TTC549 (cell line): ENCODE measurements around the gene KLKB1.
"Not testable (repeated sequence)": the region's sequence is repeated elsewhere in the genome, so short reads cannot be mapped to it uniquely, and the experiment has no call there.

ENCODE experiments used
- FAIRE-seq: peaks from 2 replicates; lab custom pipeline; 2012; peaks lifted over from hg19 to GRCh38; lab: Jason Lieb, UNC

KLKB1 gene

DNA sequence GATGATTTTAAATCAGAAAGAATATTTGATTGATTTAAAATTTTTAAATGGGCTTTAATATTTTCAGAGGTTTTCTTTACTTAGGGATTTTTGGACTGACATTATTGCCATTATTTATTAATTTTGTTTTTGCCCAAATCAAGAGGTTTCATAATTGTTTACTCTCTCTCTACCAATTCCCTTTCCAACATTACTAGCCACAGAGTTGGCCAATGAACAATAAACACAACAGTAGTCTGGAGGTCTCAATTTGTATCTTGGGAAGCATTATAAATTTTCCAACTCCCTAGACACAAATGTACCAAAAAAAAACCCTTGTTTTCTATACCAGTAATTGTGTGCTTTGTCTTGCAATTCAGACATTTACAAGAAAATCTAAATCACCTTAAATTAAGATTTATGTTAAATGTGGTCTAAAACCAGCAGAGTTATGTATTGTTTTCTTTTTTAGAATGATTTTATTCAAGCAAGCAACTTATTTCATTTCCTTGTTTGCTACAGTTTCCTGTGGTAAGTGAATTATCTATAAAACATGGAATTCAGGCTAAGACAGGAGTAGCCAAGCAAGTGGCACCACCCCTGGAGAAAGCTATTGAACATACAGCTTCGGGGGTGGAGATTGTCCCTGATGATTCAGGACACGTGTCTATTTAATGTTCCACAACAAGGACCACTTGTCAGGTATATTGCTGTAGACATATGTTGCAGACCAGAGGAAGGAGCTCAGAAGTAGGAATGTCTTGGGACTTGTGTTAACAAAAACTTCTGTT lies 622 bp downstream of the KLKB1 start:
- FAIRE-seq, result no peak

DNA sequence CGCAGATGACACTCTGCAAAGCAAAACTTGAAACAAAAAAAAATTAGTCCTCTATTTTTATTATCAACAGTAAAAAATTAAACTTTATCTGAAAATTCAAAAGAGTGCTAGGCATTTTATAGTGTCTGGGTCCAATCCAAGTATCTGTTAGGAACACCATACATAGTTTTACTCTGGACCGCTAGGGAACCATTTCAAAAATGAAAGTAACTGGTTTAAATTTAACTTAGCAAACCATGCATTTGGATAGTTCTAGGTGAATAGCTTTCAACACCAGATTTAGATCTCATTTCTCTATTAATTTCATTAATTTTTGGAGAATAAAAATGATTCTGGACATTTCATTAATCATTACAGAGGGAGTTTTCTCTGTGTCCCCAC lies 1.2 kb downstream of the KLKB1 start:
- no peak for FAIRE-seq

DNA sequence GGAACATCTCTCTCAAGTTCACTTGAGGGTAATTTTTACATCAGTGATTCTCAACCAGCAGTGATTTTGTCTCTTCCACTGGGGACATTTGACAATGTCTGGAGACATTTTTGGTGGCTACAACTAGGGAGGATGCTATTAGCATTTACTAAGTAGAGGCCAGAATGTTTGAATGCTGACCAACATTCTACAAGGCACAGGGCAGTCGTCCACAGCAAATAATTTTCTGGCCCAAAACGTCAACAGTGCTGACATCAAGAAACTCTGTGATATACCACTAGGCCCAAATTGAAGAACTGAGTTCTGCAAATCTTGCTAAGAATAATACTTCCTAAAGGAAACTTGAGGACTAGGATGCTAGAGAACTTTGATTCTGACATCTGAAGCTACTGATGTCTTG lies 7.1 kb downstream of the KLKB1 start:
- FAIRE-seq, result no peak

DNA sequence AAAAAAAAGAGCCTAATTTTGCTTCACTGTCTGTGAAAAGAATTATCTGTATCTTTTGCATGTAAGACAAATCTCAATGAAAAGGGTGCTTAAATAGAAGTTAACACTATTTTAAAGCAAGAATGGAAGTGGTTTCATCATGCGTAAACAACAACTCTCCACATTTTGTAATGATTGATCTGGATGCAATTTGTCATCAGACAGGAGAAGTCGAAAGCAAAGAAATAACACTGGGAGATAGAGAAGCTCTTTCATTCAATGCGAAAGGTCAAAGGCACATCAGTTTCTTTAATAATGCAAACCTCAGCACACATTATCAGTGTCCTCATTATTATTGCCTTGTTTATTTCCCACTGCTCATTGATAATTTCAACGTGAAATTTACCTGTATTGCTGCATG lies 8.8 kb downstream of the KLKB1 start:
- no peak for FAIRE-seq

DNA sequence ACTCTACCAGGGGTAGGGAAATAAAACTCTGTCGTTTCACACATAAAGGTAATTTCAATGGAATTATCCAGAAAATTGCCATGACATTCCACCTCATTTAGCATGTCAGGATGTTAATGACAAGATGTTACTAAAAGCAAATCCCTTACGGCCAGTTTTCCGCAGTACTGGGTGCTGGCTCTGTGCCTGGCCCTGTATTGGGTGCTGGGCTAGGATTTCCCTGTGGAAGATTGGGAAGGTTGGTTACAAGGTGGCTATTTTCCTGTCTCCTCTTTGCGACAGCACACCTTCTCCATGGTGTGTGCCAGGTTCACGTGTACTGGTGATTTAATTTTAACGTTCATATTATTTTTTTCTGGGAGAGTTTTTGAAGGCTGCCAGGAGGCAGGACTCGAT lies 13.1 kb downstream of the KLKB1 start:
- FAIRE-seq, result no peak

DNA sequence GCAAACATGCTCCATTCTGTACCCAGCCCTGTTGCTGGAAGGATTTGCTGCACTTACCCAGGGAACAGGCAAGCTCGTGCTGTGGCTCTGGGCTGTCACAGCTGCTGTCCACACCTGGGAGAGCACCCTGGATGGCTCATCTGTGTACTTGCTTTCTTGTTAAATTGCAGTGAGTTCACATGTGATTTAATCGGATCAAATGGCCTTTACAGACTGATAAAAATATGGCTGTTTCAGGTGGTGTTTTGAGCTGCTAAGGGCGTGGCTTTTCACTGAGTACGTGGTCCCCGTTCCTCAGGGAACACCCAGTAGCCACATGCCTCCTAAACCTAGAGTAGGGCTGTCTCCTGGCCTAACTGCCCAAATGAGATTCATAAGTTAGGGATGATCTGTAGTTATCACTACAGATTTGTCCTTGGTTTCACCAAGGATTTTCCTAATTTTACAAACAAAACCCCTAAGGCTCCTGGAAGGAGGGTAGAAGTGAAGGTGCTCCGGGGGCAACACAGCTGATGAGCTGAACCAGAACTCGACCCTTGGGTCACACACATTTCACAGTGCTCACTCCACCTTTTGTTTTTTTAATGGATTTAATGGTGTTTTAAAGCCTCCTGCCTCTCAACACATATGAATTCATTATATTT lies 13.7 kb downstream of the KLKB1 start:
- FAIRE-seq, result no peak

DNA sequence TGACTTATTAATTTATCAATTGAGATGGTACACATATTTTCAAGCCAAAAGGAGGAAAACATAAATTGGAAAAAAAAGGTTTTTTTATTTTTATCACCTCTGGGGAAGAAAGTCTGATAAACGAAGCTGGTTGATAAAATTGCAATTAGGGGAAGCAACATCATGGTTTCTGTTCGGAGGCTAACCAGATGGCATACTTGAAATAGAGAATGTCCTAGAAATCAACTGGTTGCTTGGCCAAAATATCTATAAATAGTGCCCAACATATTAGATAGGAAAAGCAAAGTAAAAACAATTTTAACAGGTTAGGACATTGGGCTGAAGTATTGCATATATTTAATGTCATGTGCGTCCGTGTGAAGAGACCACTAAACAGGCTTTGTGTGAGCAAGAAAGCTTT lies 14.3 kb downstream of the KLKB1 start:
- no peak for FAIRE-seq

DNA sequence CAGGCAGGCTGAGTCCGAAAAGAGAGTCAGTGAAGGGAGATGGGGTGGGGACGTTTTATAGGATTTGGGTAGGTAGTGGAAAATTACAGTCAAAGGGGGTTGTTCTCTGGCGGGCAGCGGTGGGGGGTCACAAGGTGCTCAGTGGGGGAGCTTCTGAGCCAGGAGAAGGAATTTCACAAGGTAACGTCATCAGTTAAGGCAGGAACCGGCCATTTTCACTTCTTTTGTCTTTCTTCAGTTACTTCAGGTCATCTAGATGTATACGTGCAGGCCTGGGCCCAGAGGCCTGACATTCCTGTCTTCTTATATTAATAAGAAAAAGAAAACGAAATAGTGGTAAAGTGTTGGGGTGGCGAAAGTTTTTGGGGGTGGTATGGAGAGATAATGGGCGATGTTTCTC lies 14.7 kb downstream of the KLKB1 start:
- FAIRE-seq, result not testable (repeated sequence)

DNA sequence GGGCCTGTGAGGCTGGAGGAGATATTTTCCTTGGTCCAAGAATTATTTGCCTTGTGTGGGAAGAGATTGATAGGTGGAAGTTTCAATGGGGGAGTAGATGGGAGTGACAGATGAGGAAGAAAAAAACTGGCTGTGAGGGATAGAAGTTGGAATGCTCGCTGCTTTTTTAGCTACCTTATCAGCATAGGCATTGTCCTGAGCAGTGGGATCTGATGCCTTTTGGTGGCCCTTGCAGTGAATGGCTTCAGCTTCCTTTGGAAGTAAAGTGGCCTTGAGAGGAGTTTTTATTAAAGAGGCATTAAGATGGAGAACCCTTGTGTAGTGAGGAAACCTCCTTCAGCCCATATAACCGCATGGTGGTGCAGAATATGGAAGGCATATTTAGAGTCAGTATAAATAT lies 16.0 kb downstream of the KLKB1 start:
- no peak for FAIRE-seq

DNA sequence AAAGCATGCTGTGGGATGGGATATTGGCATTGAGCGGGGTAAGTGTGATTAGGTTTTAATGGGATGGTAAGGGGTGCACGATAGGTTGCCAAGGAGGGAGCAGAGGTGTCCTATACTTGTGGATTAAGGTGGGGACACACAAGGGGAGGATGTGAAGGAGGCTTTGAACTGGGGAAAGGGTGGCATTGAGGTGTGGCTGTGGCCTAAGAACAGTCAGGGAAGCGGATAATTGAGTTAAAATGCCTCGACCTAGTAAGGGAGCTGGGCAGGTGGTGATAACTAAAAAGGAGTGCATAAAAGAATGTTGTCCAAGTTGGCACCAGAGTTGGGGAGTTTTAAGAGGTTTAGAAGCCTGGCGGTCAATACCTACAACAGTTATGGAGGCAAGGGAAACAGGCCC lies 17.5 kb downstream of the KLKB1 start:
- FAIRE-seq, result no peak

DNA sequence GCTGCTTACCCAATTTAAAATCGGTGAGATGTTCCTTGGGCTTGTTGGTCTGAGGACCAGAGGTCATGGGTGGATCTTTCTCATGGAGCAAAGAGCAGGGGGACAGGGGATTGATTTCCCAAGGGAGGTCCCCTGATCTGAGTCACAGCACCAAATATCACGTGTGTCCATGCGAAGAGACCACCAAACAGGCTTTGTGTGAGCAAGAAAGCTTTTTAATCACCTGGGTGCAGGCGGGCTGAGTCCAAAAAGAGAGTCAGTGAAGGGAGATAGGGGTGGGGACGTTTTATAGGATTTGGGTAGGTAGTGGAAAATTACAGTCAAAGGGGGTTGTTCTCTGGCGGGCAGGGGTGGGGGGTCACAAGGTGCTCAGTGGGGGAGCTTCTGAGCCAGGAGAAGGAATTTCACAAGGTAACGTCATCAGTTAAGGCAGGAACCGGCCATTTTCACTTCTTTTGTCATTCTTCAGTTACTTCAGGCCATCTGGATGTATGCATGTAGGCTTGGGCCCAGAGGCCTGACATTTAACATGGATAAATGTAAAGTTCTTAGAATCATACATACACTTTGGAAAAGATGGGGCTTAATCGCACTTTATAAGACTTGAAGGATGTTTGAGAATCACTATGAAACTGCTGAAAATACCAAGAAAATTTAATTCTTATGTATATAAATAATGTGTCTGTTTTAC lies 19.9 kb downstream of the KLKB1 start:
- FAIRE-seq, result not testable (repeated sequence)

DNA sequence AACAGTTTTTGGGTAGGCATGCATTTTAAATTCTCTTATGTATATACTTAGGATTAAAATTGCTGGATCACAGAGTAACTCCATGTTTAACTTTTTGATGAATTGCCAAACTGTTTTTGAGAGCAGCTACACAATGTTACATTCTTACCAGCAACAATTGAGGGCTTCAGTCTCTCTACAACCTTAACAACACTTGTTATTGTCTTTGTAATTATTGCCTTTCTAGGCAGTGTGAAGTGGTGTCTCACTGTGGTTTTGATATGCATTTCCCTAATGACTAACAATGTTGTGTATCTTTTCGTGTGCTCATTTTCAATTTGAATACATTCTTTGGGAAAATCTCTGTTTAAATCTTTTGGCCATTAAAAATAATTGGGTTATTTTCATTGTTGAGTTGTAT lies 21.3 kb downstream of the KLKB1 start:
- no peak for FAIRE-seq

DNA sequence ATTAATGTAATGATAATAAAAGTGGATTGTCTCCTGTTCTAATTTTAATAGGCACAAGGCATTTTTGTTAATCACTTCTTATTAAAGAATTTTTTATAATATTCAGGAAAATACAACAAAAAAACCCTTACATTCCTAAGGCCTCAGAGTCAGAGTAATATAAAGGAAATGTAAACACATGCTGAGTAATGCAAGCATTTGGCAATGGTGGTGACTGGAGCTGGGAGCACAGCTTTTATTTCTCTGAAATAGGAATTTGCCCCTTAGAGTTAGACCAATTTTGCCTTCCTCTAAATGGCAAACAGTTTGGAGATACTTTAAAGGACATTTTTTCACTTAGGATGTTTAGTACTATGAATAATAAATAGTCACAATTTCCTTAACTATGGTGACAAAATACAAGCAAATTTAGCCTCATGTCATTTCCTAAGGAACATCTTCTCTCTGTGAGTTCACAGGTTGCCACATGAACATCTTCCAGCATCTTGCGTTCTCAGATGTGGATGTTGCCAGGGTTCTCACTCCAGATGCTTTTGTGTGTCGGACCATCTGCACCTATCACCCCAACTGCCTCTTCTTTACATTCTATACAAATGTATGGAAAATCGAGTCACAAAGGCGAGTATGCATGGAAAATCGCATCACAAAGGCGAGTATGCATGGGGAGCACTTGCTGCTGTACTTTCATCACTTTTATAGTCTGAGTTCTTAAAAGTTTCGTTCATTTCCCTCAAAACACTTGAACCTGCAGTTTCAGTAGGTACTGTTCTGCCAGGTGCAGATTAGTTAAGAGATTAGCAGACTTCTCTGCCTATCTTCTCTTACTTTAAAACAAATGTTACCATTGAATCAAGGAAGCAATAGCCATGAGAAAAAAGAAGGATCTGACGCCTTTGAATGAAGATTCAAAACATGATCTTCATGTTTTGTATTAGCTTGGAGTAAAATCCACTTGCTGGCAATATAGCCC lies 22.8 kb downstream of the KLKB1 start:
- FAIRE-seq, result no peak

DNA sequence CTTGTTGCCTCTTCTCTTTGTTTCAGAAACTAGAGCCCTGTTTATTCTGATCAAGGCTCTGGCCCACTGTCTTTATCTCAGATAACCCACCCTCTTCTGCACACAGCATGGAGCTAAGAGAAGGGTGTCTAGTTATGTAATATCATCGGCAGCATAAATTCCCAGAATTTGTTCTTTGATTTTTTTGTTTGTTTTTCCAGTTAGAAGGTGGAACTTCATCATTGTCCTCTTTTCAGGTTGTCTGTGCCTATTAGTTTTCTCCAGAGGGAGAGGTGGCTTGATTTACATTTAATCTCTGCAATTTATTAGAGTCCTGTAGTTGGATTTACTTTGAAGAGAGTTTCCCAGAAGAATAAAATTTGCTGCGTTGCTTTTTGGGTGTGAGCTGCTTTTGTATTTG lies 23.5 kb downstream of the KLKB1 start:
- FAIRE-seq, result no peak

DNA sequence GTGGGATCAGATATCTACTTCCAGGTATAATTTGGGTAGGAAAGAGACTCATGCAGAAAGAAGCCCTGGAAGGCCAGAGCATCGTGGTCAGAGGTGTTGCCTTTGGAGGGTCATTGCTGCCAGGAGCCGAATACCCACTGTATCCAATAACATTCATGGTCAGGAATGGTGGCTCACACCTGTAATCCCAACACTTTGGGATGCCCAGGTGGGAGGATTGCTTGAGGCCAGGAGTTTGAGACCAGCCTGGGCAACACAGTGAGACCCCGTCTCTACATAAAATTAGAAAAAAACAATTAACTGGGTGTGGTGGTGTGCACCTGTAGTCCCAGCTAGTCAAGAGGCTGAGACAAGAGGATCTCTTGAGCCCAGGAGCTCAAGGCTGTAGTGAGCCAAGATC lies 27.8 kb downstream of the KLKB1 start:
- FAIRE-seq, result no peak

DNA sequence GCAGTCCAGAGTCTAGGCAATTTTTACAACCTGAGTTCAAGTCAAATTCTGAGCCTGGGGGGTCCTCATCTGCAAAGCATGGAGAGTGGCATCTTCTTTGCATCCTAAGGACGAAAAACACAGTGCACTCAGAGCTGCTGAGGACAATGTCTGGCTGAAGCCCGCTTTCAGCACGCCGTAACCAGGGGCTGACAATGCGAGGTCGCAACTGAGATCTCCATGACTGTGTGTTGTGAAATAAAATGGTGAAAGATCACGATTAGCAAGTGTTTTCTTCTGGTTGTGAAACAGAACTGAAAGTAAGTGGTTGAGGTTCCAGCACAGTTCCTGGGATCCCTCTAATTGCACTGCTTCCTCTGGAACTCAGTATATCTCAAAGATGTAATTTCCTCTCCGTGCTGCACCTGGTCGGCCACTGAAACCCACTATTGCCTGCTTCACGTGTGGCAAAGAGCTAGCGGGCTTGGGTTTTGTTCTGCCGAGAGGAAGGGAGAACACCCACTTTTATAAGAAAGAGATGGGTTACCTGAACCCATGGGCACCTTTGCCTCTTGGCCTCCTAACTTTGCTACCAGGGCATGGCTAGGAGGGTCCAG lies 31.0 kb downstream of the KLKB1 start:
- FAIRE-seq, result no peak

DNA sequence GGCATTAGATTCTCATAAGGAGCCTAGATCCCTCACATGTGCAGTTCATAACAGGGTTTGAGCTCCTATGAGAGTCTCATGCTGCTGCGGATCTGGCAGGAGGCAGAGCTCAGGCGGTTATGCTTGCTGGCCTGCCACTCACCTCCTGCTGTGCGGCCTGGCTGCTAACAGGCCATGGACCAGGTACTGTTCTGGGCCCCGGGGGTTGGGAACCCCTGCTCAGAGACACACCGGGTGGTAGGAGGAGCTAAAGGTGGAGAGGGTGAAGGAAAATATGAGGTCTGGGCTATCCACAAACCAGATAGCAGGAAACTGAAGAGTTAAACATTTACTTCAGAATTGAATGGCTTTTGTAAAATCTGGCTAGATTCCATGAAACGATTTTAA lies 32.8 kb downstream of the KLKB1 start:
- FAIRE-seq, result no peak

DNA sequence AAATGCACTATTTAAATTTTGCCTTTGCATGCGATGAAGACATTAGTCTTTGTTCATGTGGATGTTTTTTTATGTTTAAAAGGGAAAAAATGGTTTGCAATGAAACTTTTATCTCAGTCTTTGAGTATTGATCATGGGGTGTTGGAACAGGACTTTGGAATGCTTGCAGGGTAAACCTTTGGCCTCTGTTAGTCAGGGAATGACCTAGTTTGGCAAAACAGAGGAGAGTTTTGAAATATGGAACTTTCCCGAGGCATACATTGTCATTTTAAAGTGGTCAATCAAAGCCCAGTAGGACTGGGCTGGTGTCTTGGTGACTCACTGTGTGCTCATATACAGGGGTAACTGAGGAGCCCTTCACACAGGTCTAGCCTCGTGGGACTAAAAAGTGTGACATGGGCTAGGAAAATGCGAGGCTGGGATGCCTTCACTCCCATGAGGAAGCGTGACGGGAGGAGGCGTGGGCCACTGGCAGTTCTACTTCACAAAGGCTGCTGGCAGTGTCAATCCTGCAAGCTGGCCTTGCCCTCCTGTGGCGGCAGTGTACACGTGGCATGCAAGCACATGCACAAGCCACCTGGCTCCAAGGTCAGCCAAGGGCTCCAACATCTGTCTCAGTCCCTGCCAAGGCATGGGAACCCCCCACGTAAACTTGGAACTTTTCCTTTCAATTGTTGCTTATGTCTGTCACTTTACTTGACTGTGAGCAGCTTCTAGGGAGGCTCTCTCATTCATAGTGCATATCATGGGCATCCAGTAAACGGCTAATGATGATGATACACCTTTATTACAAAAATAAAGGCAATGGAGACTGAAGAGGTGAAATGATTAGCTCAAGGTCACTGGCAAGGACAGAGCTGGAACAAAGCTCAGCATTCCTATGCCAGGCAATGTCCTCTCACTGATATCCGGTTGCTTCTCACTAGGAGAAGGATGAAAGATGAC lies 33.5 kb downstream of the KLKB1 start:
- no peak for FAIRE-seq

DNA sequence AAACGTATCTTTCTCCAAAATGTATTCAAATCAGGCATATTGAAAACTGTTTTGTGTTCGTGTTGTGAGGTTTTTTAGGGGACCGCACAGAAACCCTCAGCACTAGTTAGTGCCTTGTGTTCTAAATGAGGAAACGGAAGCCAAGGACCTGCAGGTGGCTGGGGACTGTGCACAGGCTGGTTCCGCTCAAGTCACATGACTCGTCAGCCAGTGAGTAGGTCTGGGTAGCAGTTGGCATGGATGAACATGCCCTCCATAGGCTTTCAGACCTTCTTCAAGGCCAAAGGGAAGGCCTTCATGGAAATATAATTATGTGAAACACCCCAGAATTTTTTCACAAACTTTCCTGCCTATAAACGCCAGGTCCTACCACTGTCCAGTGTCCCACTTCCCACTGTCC lies 37.4 kb downstream of the KLKB1 start:
- no peak for FAIRE-seq

DNA sequence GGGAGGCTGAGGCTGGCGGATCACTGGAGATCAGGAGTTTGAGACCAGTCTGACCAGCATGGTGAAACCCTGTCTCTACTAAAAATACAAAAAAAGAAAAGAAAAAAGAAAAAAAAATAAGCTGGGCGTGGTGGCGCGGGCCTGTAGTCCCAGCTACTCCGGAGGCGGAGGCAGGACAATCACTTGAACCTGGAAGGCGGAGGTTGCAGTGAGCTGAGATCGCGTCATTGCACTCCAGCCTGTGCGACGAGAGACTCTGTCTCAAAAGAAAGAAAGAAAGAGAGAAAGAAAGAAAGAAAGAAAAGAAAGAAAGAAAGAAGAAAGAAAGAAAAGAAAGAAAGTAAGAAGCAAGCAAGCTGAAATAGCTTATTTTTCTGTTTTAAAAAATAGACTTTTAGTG lies 37.9 kb downstream of the KLKB1 start:
- FAIRE-seq, result not testable (repeated sequence)
